Suprapubic skin (tissue), 4 donors: ENCODE data around the gene DUSP23. TPM values are rescaled to one million over a fixed set of nuclear protein-coding genes. Genes with fewer than 3 reads are reported as not detected.

Experiments
- DNase-seq, 2 donors: peaks; one replicate each; pipeline ENCODE4 v3.0.0-alpha.2; 2019; ENCODE audit warnings: low spot score in 2 of 2
- H3K27ac ChIP-seq: fragments of 200-600 bp; sonication (generic); one replicate; pipeline ENCODE4 v1.5.1; 2019
- H3K27me3 ChIP-seq: fragments of 200-600 bp; sonication (generic); one replicate; pipeline ENCODE4 v1.5.1; 2019
- H3K36me3 ChIP-seq: fragments of 200-600 bp; sonication (generic); one replicate; pipeline ENCODE4 v1.5.1; 2019
- H3K4me1 ChIP-seq: fragments of 200-600 bp; sonication (generic); one replicate; pipeline ENCODE4 v1.5.1; 2019
- H3K4me3 ChIP-seq: fragments of 200-600 bp; sonication (generic); one replicate; pipeline ENCODE4 v1.5.1; 2019; ENCODE audit warnings: mild to moderate bottlenecking
- H3K9me3 ChIP-seq: fragments of 200-600 bp; sonication (generic); one replicate; pipeline ENCODE4 v1.5.1; 2019
- CTCF ChIP-seq, 2 donors: fragments of 200-600 bp in 1 of 2; fragments of 450-650 bp in 1 of 2; sonication (generic) in 1 of 2; IDR thresholded peaks; one replicate each; pipeline ENCODE4 v1.5.1; 2016 to 2019; ENCODE audit warnings: antibody characterized with exemption in 2 of 2, mild to moderate bottlenecking in 1 of 2, moderate library complexity in 1 of 2
- EP300 ChIP-seq: sonication (generic); formaldehyde crosslinking; IDR thresholded peaks from one replicate; pipeline ENCODE4 v1.6.1; 2017; ENCODE audit warnings: antibody characterized with exemption
- POLR2A ChIP-seq, 2 donors: fragments of 450-650 bp; IDR thresholded peaks; one replicate each; pipeline ENCODE4 v1.6.1; 2017; ENCODE audit warnings: antibody characterized with exemption in 2 of 2, mild to moderate bottlenecking in 2 of 2, moderate library complexity in 2 of 2
- POLR2AphosphoS5 ChIP-seq, 3 donors: sonication (generic); formaldehyde crosslinking; IDR thresholded peaks; one replicate each; pipeline ENCODE4 v1.6.1; 2017; ENCODE audit warnings: antibody characterized with exemption in 3 of 3
- WGBS: methylation state at CpG from one replicate; pipeline ENCODE4 v1.1.5; 2018; 5-methylcytosine and 5-hydroxymethylcytosine counted together
- total RNA-seq, 4 donors: library from RNA; depleted of rRNA; stranded (reverse); fragments of >200 nt; gene quantifications; one replicate each; pipeline ENCODE4 v1.1.0, GENCODE V29; 2016

Gene DUSP23
- total RNA-seq, 4 donors from 2014 or later = 39.6 to 89.6 (median 75.0) TPM

- Histone ChIP-seq H3K27me3 (peaks cover 5% of the 10 kb centered on the region), H3K4me1 (peaks cover 2% of the 10 kb centered on the region), H3K4me3 (no peak overlapping the region), H3K27ac (no peak overlapping the region), H3K36me3 (no peaks in the 10 kb centered on the region), H3K9me3 (no peaks in the 10 kb centered on the region)
- TF ChIP-seq POLR2AphosphoS5 (IDR thresholded peaks at IDR 0.05) = no peak
- TF ChIP-seq POLR2A (IDR thresholded peaks at IDR 0.05) = no peak
- no peak for TF ChIP-seq CTCF (IDR thresholded peaks at IDR 0.05)
- no peak for TF ChIP-seq EP300
- DNase-seq = no peak
- 89% methylated on average over 3 of the region's 3 CpGs for WGBS
Measured at GRCh38 chr1:159755451-159756007, 25.2 kb upstream of the DUSP23 start.

- DNase-seq = no peak
- H3K36me3 ChIP-seq = no peaks in the 10 kb centered on the region
- H3K27me3 ChIP-seq = peaks cover 5% of the 10 kb centered on the region
Measured at GRCh38 chr1:159756397-159756796, 24.4 kb upstream of the DUSP23 start.

GRCh38 chr1:159763686-159764085 is 17.1 kb upstream of the DUSP23 start:
- no peaks in the 10 kb centered on the region for H3K4me1 ChIP-seq
- H3K36me3 ChIP-seq = no peaks in the 10 kb centered on the region
- no peak overlapping the region for H3K27ac ChIP-seq
- H3K27me3 ChIP-seq = no peaks in the 10 kb centered on the region
- H3K4me3 ChIP-seq = no peak overlapping the region
- DNase-seq = no peak
- no peaks in the 10 kb centered on the region for H3K9me3 ChIP-seq
- TF ChIP-seq CTCF (IDR thresholded peaks at IDR 0.05) (no peak), POLR2A (IDR thresholded peaks at IDR 0.05) (no peak), POLR2AphosphoS5 (IDR thresholded peaks at IDR 0.05) (no peak), EP300 (no peak)
- 23% methylated on average over 1 of the region's 1 CpG for WGBS

More at GRCh38 chr1:159756397-159756796, 24.4 kb upstream of the DUSP23 start:
- no peak for TF ChIP-seq POLR2A (IDR thresholded peaks at IDR 0.05)
- no peak for TF ChIP-seq POLR2AphosphoS5 (IDR thresholded peaks at IDR 0.05)
- H3K27ac ChIP-seq = no peak overlapping the region
- H3K4me1 ChIP-seq = peaks cover 2% of the 10 kb centered on the region
- no peak overlapping the region for H3K4me3 ChIP-seq
- H3K9me3 ChIP-seq = no peaks in the 10 kb centered on the region

GRCh38 chr1:159765806-159766205 is 15.0 kb upstream of the DUSP23 start:
- Histone ChIP-seq H3K9me3 (no peaks in the 10 kb centered on the region), H3K27ac (no peak overlapping the region), H3K4me3 (no peak overlapping the region), H3K36me3 (no peaks in the 10 kb centered on the region), H3K4me1 (no peaks in the 10 kb centered on the region), H3K27me3 (no peaks in the 10 kb centered on the region)
- whole genome bisulfite sequencing = 78% methylated on average over 3 of the region's 3 CpGs
- TF ChIP-seq POLR2A (IDR thresholded peaks at IDR 0.05) = no peak
- TF ChIP-seq POLR2AphosphoS5 (IDR thresholded peaks at IDR 0.05) = no peak
- no peak for DNase-seq

- Histone ChIP-seq H3K27ac (no peak overlapping the region), H3K9me3 (no peaks in the 10 kb centered on the region), H3K4me1 (no peaks in the 10 kb centered on the region), H3K4me3 (no peak overlapping the region), H3K36me3 (no peaks in the 10 kb centered on the region), H3K27me3 (no peaks in the 10 kb centered on the region)
- DNase-seq = no peak
- 89% methylated on average over 2 of the region's 2 CpGs for WGBS
- TF ChIP-seq POLR2AphosphoS5 (IDR thresholded peaks at IDR 0.05) (no peak), CTCF (IDR thresholded peaks at IDR 0.05) (no peak), EP300 (no peak), POLR2A (IDR thresholded peaks at IDR 0.05) (no peak)
Measured at GRCh38 chr1:159771127-159771895, 9.5 kb upstream of the DUSP23 start.

GRCh38 chr1:159774465-159774864 is 6.3 kb upstream of the DUSP23 start:
- no peaks in the 10 kb centered on the region for H3K36me3 ChIP-seq
- 88% methylated on average over 2 of the region's 2 CpGs for WGBS
- no peaks in the 10 kb centered on the region for H3K27me3 ChIP-seq
- DNase-seq = no peak
- H3K4me1 ChIP-seq = peaks cover 5% of the 10 kb centered on the region
- TF ChIP-seq POLR2AphosphoS5 (IDR thresholded peaks at IDR 0.05) = no peak
- no peak for TF ChIP-seq CTCF (IDR thresholded peaks at IDR 0.05)
- TF ChIP-seq POLR2A (IDR thresholded peaks at IDR 0.05) = no peak
- TF ChIP-seq EP300 = no peak
- H3K9me3 ChIP-seq = no peaks in the 10 kb centered on the region
- no peak overlapping the region for H3K4me3 ChIP-seq
- no peak overlapping the region for H3K27ac ChIP-seq
